ENCODE measurements around the gene NEFH.

Gene NEFH

DNA sequence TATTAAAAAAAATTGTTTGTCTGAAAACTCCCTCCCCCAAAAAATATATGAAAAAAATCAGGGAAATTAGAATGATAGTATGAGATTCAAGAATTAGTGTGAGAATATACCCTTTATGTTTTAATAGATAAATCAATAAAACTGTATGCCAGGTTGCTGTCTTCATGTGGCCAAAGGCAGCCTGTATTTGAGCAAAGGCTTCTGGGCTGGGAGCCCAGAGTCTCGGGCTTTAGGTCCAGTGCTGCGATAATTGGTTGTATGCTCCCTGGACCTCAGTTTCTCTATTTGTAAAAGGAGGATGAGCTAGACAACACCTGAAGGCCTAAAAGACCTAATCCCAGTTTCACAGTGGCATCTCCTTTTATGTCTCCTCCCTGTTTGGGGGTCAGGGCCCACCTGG lies 43.7 kb downstream of the NEFH start:
- ATAC-seq, result no peak
- no peak for TF ChIP-seq BACH2 (CRISPR knock-in tag; IDR thresholded peaks at IDR 0.05; ENCODE audit: borderline replicate concordance)
- no peak for TF ChIP-seq ISL1 (CRISPR knock-in tag; IDR thresholded peaks at IDR 0.05)
- TF ChIP-seq ZFP30 (CRISPR knock-in tag; IDR thresholded peaks at IDR 0.05), result no peak
- TF ChIP-seq TOX (CRISPR knock-in tag; IDR thresholded peaks at IDR 0.05; ENCODE audit: borderline replicate concordance), result no peak
- TF ChIP-seq, protein P1, sequence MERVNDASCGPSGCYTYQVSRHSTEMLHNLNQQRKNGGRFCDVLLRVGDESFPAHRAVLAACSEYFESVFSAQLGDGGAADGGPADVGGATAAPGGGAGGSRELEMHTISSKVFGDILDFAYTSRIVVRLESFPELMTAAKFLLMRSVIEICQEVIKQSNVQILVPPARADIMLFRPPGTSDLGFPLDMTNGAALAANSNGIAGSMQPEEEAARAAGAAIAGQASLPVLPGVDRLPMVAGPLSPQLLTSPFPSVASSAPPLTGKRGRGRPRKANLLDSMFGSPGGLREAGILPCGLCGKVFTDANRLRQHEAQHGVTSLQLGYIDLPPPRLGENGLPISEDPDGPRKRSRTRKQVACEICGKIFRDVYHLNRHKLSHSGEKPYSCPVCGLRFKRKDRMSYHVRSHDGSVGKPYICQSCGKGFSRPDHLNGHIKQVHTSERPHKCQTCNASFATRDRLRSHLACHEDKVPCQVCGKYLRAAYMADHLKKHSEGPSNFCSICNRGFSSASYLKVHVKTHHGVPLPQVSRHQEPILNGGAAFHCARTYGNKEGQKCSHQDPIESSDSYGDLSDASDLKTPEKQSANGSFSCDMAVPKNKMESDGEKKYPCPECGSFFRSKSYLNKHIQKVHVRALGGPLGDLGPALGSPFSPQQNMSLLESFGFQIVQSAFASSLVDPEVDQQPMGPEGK (CRISPR knock-in tag; IDR thresholded peaks at IDR 0.05; ENCODE audit: borderline replicate concordance), result no peak
- no peak for TF ChIP-seq ZC3H10 (CRISPR knock-in tag; IDR thresholded peaks at IDR 0.05)
- TF ChIP-seq ZNF70 (CRISPR knock-in tag; IDR thresholded peaks at IDR 0.05), result no peak
- no peak for TF ChIP-seq ARNTL (CRISPR knock-in tag; IDR thresholded peaks at IDR 0.05; ENCODE audit: borderline replicate concordance, low read depth)
- TF ChIP-seq TCF4 (CRISPR knock-in tag; IDR thresholded peaks at IDR 0.05; ENCODE audit: borderline replicate concordance), result no peak
- no peak for TF ChIP-seq ESRRG (CRISPR knock-in tag; IDR thresholded peaks at IDR 0.05)
- no peak for TF ChIP-seq RARB (CRISPR knock-in tag; IDR thresholded peaks at IDR 0.05)
- TF ChIP-seq CSRNP3 (CRISPR knock-in tag; IDR thresholded peaks at IDR 0.05), result no peak
- no peak for TF ChIP-seq ZNF565 (CRISPR knock-in tag; conservative IDR thresholded peaks at IDR 0.05; ENCODE audit: low read depth)
- TF ChIP-seq, protein P2, sequence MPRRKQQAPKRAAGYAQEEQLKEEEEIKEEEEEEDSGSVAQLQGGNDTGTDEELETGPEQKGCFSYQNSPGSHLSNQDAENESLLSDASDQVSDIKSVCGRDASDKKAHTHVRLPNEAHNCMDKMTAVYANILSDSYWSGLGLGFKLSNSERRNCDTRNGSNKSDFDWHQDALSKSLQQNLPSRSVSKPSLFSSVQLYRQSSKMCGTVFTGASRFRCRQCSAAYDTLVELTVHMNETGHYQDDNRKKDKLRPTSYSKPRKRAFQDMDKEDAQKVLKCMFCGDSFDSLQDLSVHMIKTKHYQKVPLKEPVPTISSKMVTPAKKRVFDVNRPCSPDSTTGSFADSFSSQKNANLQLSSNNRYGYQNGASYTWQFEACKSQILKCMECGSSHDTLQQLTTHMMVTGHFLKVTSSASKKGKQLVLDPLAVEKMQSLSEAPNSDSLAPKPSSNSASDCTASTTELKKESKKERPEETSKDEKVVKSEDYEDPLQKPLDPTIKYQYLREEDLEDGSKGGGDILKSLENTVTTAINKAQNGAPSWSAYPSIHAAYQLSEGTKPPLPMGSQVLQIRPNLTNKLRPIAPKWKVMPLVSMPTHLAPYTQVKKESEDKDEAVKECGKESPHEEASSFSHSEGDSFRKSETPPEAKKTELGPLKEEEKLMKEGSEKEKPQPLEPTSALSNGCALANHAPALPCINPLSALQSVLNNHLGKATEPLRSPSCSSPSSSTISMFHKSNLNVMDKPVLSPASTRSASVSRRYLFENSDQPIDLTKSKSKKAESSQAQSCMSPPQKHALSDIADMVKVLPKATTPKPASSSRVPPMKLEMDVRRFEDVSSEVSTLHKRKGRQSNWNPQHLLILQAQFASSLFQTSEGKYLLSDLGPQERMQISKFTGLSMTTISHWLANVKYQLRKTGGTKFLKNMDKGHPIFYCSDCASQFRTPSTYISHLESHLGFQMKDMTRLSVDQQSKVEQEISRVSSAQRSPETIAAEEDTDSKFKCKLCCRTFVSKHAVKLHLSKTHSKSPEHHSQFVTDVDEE (CRISPR knock-in tag; IDR thresholded peaks at IDR 0.05), result no peak
- TF ChIP-seq OSR1 (CRISPR knock-in tag; IDR thresholded peaks at IDR 0.05), result no peak
- no peak for TF ChIP-seq CSDC2 (CRISPR knock-in tag; IDR thresholded peaks at IDR 0.05)
- no peak for TF ChIP-seq SNAI2 (CRISPR knock-in tag; IDR thresholded peaks at IDR 0.05)

DNA sequence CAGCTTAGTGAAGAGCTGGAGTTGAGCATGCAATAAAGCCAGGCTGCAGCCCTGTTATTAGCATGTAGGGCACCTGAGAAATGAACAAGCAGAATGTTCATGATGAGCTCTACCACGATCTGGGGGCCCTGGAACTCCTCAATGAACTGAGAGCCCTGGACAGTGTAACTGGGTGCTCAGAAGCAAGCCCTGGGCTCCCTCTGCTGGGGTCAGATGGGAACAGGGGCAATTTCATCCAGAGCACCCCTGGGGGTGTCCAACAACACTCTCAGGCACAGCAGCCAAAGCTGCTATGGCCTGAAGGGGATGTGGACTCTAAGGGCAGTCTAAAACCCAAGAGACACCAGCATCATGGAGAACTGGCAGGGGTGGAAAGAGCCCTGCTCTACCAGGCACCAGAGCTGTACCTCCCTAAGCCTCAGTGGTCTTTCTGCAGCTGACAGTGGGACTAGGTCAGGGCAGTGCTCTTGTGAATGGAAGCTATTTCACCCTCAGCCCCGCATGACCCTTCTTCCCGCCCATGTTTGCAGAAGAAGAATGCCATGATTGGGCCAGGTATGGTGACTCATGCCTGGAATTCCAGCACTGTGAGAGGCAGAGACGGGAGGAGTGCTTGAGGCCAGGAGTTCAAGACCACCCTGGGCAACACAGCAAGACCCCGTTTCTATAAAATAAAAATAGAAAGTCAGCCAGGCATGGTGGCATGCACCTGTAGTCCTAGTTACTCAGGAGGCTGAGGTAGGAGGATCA lies 44.6 kb downstream of the NEFH start:
- peak; percentile 67 for ATAC-seq
- TF ChIP-seq POU6F1 (CRISPR knock-in tag; IDR thresholded peaks at IDR 0.05; ENCODE audit: borderline replicate concordance, low read depth) (no peak), ZNF70 (CRISPR knock-in tag; IDR thresholded peaks at IDR 0.05) (no peak), ISL1 (CRISPR knock-in tag; IDR thresholded peaks at IDR 0.05) (no peak), TCF4 (CRISPR knock-in tag; IDR thresholded peaks at IDR 0.05; ENCODE audit: borderline replicate concordance) (no peak), CREB5 (CRISPR knock-in tag; IDR thresholded peaks at IDR 0.05; ENCODE audit: low read depth) (no peak), ARNTL (CRISPR knock-in tag; IDR thresholded peaks at IDR 0.05; ENCODE audit: borderline replicate concordance, low read depth) (no peak), ZNF565 (CRISPR knock-in tag; conservative IDR thresholded peaks at IDR 0.05; ENCODE audit: low read depth) (no peak), ZFP30 (CRISPR knock-in tag; IDR thresholded peaks at IDR 0.05) (no peak), CSRNP3 (CRISPR knock-in tag; IDR thresholded peaks at IDR 0.05) (no peak), ZFP3 (CRISPR knock-in tag; IDR thresholded peaks at IDR 0.05) (no peak), ZNF8 (CRISPR knock-in tag; IDR thresholded peaks at IDR 0.05) (no peak), GLIS3 (CRISPR knock-in tag; IDR thresholded peaks at IDR 0.05) (no peak), ESRRG (CRISPR knock-in tag; IDR thresholded peaks at IDR 0.05) (no peak), CSDC2 (CRISPR knock-in tag; IDR thresholded peaks at IDR 0.05) (no peak)
- TF ChIP-seq, protein P2 (CRISPR knock-in tag; IDR thresholded peaks at IDR 0.05), result no peak

Measured in SK-N-SH treated with all-trans-retinoic acid at 6 μM for 48 hours (cell line).